C4-2B (cell line): ENCODE data around the gene RASGRF2.

ENCODE experiments used
- H3K27ac ChIP-seq: fragments of 450-650 bp; 2 replicates; pipeline ENCODE4 v1.5.1; 2017
- ZFX ChIP-seq: fragments of 450-650 bp; IDR thresholded peaks from 2 replicates; pipeline ENCODE4 v1.6.1; 2017
- TF ChIP-seq, protein P1 (sequence below): fragments of 450-650 bp; conservative IDR thresholded peaks from 2 replicates; pipeline ENCODE4 v1.5.1; 2017; ENCODE audit warnings: mild to moderate bottlenecking

Gene RASGRF2

DNA sequence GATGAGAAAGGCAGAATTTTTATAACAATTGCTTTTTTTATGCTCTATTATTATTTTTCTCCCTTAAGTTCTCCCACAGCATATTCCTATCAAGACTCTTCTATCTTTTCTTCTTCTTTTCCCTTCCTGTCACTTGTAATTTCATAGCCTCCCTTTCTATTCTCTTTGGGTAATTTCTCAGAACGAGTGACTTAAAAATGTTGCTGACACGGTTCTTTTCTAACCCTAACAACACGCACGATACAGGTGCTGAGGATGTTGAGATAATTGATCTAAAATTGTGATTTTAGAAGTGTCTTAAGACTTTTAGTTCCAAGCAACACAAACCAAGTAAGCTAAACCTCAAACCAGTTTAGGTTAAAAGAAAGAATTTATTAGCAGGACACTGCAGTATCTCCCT, 105.9 kb downstream of the RASGRF2 start:
- TF ChIP-seq, protein P1, sequence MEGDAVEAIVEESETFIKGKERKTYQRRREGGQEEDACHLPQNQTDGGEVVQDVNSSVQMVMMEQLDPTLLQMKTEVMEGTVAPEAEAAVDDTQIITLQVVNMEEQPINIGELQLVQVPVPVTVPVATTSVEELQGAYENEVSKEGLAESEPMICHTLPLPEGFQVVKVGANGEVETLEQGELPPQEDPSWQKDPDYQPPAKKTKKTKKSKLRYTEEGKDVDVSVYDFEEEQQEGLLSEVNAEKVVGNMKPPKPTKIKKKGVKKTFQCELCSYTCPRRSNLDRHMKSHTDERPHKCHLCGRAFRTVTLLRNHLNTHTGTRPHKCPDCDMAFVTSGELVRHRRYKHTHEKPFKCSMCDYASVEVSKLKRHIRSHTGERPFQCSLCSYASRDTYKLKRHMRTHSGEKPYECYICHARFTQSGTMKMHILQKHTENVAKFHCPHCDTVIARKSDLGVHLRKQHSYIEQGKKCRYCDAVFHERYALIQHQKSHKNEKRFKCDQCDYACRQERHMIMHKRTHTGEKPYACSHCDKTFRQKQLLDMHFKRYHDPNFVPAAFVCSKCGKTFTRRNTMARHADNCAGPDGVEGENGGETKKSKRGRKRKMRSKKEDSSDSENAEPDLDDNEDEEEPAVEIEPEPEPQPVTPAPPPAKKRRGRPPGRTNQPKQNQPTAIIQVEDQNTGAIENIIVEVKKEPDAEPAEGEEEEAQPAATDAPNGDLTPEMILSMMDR = no peak
- TF ChIP-seq ZFX = no peak
- no peak overlapping the region for H3K27ac ChIP-seq

DNA sequence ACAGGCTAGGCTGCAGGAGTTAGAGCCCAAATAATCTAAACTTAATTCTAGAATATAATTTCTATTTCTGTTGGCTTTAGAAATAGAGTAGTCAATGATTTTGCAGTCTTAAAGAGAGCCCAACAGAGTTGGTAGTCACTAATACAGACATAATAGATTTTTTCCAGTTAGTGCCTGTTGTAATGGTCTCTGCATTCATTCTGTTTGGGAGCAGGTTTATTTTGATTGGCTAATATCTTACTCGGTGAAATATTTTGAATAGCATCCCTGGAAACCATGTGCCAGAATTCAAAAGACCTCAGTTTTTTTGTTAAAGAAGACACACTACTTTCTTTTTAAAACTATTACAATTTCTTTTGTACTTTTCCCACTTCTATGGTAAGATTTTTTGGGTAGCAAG, 107.2 kb downstream of the RASGRF2 start:
- TF ChIP-seq, protein P1 = no peak
- TF ChIP-seq ZFX = no peak
- no peak overlapping the region for H3K27ac ChIP-seq

DNA sequence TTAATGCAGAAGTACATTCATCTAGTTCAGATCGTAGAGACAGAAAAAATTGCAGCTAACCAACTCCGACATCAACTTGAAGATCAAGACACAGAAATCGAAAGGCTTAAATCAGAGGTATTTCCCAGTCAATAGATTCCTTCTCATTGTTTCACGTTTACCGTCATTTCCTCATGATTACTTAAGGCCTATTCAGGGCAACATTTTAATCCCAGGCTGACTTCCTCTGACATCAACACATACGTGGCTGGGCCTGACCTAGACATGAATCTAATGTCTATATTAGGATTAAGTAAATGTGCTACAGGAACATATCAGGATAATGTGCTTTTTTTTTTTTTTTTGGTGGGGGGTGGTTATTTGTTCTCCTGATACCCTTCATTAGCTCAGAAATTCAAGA, 107.9 kb downstream of the RASGRF2 start:
- no peak for TF ChIP-seq ZFX
- TF ChIP-seq, protein P1 = no peak
- no peak overlapping the region for H3K27ac ChIP-seq

DNA sequence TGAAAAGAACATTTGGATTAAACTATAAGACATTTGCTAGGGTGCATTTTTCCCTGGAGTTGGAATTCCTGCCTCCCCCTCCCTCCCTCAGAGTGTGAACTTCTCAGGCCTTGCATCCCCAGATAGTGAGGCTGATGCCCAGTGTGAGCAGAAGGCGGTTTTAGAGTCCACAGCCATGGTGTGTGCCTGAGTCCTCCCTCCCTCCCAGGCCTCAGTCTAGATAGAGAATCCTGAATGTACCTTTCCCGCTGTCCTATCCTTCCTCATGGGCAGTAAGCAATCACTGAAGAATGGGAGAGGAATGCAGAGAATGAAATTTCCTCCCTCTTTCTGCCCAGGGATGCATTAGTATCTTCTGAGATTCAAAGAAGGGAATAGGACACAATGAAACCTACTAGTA, 108.5 kb downstream of the RASGRF2 start:
- H3K27ac ChIP-seq = no peak overlapping the region
- TF ChIP-seq, protein P1 = no peak
- TF ChIP-seq ZFX = no peak

DNA sequence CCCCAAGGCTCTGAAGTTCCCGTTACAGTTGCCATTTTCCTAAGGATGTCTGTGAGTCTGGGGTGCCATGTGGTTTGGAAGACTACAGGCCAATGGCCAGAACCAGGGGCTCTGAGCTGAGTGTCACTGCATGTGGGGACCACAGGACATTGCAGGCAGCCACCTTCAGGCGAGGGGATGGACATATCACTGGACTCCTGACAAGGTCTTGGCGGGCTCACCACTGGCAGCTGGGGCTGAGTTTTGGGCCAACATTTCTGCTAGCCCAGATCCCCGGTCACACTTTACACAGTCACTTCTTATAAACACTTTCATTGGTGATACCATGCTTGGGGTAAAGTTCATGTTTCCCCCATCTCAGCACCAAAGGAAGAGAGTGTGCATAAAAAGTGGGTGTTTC, 109.8 kb downstream of the RASGRF2 start:
- TF ChIP-seq, protein P1 = no peak
- no peak for TF ChIP-seq ZFX
- H3K27ac ChIP-seq = no peak overlapping the region

DNA sequence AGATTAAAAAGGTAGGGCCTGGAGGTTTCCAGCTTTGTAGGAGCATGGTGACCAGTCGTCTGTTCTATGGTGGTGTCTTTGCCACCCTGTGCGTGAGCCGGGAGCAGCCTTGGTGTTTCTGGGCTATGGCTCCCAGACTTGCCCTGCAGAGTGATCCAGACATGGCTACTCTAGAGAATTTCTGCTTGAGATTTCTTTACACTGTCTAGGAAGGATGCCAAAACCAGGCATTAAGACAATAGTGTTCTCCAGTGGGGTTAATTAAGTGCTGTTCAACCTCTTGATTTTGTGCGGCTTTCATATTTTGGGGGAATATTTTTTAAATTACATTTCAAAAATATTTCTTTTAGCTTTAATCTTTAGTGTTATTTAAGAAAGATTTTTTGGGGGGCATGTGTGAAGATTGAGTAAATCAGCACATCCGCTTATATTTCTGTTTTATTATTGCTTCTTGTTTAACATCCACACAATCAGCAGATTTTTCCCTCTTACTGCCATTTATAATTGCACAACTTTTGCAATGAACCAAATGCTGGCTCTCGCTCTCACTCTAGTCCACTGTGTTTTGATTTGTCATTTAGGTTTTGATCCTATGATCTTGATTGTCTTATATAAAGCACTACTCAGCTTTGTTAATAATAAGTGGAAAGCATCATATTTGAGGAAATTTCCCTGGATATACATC, 110.5 kb downstream of the RASGRF2 start:
- TF ChIP-seq, protein P1 = no peak
- TF ChIP-seq ZFX = no peak

DNA sequence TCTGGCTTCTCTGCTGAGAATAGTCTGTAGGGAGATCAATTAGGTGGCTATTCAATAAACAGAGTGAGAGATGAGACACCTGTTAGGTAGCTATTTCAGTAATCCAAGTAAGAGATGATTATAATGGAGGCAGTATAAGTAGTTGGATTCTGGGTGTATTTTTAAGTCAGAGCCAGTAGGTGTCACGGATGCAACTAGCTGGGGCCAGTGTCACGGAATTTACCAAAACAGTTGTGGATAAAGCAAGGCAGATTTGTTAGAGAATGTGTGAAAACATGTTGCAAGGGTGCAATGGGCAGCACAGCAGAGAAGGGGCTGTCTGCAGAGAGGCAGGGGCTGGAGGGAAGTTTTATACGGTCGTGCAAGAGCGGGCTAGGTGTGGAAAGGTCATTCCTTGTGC, 114.9 kb downstream of the RASGRF2 start:
- H3K27ac ChIP-seq = no peak overlapping the region
- TF ChIP-seq ZFX = no peak
- TF ChIP-seq, protein P1 = peak; percentile 12; the same call in 1 of the 2 replicates

More for the DNA sequence above, 110.5 kb downstream of the RASGRF2 start:
- no peak overlapping the region for H3K27ac ChIP-seq
